Cardiac fibroblast (primary cell): ENCODE measurements around the gene TMEM42.
"Not testable (repeated sequence)": the region's sequence is repeated elsewhere in the genome, so short reads cannot be mapped to it uniquely, and the experiment has no call there.

ENCODE experiments used
- DNase-seq, 2 donors: peaks; one replicate each; pipeline versions ENCODE4 v3.0.0 to v3.0.0-alpha.2; 2010; ENCODE audit warnings: low read depth in 2 of 2
- H3K4me3 ChIP-seq, 2 donors: replicated peaks in 1 of 2; 1 replicate in 1 of 2; 2 replicates in 1 of 2; pipeline ENCODE4 v1.5.1; 2011; ENCODE audit warnings: low read depth in 2 of 2, low read length in 2 of 2, mild to moderate bottlenecking in 2 of 2, moderate library complexity in 1 of 2
- CTCF ChIP-seq: IDR thresholded peaks from one replicate; pipeline ENCODE4 v1.5.1; 2011; ENCODE audit warnings: low read depth, mild to moderate bottlenecking, low read length, inconsistent platforms

TMEM42 gene

GRCh38 chr3:44861412-44862225 is at the start of gene TMEM42:
Gene TMEM42, plus strand, starts transcription at chr3:44861912. Its CDS starts 13 bp downstream, at chr3:44861925.
- TF ChIP-seq CTCF: peak; percentile 13
- peak within 1 kb of the TSS; percentile 60 to 71 for H3K4me3 ChIP-seq
- DNase-seq: peak; percentile 90 to 96

GRCh38 chr3:44814751-44815150 is 47.0 kb upstream of the TMEM42 start:
- no peak for TF ChIP-seq CTCF
- DNase-seq: no peak
- no peak overlapping the region for H3K4me3 ChIP-seq

GRCh38 chr3:44816334-44816733 is 45.4 kb upstream of the TMEM42 start:
- not testable (repeated sequence) for H3K4me3 ChIP-seq, DNase-seq

GRCh38 chr3:44821206-44821605 is 40.5 kb upstream of the TMEM42 start:
- not testable (repeated sequence) for H3K4me3 ChIP-seq, DNase-seq

GRCh38 chr3:44825264-44825925 is 36.3 kb upstream of the TMEM42 start:
- TF ChIP-seq CTCF: no peak
- no peak overlapping the region for H3K4me3 ChIP-seq
- DNase-seq: peak; percentile 36 to 73

GRCh38 chr3:44827196-44827595 is 34.5 kb upstream of the TMEM42 start:
- H3K4me3 ChIP-seq: no peak overlapping the region
- DNase-seq: no peak
- TF ChIP-seq CTCF: no peak

- no peak for DNase-seq
- TF ChIP-seq CTCF: no peak
- no peak overlapping the region for H3K4me3 ChIP-seq
Observed at GRCh38 chr3:44831232-44831631, 30.5 kb upstream of the TMEM42 start.
